HG02970 (cell line): ENCODE data around the gene PTPRM.
"Not testable (repeated sequence)": the region's sequence is repeated elsewhere in the genome, so short reads cannot be mapped to it uniquely, and the experiment has no call there.

Experiments
- ATAC-seq: cut with Tn5 transposase; IDR thresholded peaks from one replicate; pipeline ENCODE4 v1.9.1; 2021; ENCODE audit warnings: mild to moderate bottlenecking, moderate library complexity, moderate number of reproducible peaks; ENCODE audit not compliant: unreplicated experiment, low FRiP score

PTPRM gene

DNA sequence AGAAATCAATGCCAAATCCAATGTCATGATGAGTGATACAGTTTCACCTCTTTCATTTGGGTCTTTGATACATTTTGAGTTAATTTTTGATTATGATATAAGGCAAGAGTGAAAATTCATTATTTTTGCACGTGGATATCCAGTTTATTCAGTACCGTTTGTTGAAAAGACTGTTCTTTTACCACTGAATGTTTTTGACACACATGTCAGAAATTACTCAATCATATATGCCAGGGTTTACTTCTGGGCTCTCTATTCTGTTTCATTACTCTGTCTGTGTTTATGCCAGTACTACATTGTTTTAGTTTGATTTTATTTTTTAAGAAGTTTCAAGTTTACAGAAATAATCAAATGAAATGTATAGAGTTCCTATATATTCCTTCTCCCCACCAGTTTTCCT is 154.4 kb downstream of the PTPRM start:
- ATAC-seq, result no peak

DNA sequence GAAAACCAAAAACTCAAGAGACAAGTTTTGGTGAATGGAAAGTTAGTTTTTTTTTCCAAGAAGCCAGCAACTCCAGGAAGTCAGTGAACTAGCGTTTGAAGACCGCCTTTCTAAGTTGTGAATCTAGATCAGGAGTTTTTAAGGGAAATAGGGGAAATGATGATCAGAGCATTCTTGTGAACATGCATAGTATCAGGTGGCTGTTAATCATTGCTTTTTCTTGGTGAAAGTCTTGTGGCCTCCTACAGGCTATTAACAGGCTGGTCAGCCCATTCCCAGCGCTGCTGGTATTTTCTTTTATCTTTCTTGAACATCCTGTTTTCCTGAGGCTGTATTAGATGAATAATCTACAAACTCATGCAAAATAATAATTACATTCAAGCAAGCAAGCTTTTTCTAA is 155.8 kb downstream of the PTPRM start:
- ATAC-seq, result no peak

DNA sequence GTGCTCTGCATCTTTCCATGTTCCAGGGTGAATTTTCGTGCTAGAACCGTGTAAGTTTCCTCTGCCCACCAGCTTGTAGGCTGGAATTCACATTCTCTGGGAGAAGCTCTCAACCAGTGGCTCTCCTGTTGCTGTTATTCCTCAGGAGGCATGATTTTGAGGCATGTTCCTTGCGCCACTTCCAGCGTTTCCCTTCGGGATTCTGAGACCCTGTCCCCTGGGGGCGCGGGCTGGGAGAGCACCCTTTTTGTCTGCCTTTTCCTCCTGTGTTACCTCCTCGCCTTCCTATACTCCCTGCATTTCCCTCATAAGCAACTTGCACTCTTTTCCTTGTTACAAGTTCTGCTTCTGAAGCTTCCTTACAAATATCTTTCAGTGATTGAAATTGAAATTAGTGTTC is 156.4 kb downstream of the PTPRM start:
- no peak for ATAC-seq

DNA sequence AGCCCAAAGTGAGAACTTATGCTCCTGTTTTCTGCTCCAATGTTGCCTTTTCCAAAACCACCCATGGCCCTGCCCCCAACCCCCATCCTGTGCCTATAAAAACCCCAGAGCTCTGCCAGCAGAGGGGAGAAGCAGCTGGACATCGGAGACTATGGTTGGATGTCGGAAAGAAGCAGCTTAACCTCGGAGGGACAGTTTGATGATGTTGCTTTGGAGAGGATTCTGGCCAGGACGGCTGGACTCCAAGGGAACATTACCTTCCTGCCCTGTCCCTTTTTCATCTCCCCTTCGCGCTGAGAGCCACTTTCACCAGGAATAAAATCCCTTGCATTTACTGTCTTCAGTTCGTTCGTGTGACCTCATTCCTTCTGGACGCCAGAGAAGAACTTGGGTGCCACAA is 158.4 kb downstream of the PTPRM start:
- no peak for ATAC-seq

DNA sequence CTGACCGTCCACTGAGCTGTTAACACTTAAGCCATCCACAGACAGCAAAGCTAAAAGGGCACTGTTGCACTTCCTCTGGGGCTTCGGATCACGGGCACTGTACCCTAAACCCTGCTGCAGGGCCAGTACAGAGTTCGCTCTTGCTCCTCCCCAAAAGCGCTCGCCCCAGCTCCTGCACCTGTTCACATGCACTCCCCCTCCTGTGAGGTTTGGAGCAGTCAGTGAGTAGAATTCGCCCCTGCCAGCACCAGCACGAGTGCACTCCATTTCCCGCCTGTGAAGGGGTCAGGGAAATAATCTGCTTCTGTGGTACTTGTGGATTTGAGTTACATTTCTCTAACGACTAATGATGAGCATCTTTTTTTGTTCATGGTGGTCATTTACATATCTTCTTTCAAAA is 158.8 kb downstream of the PTPRM start:
- no peak for ATAC-seq

DNA sequence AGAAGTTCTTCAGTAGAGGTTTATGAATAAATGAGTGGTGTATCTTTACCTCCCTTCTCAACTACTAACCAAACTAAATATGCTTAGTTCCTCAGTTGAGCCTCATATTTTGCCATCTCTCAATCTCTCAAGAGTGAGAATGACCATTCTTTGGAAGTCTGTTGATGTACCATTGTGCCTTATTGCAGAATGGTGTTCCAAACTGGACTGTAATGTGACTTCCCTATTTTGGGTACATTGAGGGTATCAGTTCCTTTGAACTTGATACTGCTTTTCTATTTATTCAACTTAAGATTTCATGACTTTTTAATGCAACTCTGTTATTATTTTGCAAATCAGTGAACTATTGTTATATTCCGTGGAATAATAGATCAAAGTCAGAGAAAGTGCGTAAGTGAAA is 159.4 kb downstream of the PTPRM start:
- ATAC-seq, result no peak

DNA sequence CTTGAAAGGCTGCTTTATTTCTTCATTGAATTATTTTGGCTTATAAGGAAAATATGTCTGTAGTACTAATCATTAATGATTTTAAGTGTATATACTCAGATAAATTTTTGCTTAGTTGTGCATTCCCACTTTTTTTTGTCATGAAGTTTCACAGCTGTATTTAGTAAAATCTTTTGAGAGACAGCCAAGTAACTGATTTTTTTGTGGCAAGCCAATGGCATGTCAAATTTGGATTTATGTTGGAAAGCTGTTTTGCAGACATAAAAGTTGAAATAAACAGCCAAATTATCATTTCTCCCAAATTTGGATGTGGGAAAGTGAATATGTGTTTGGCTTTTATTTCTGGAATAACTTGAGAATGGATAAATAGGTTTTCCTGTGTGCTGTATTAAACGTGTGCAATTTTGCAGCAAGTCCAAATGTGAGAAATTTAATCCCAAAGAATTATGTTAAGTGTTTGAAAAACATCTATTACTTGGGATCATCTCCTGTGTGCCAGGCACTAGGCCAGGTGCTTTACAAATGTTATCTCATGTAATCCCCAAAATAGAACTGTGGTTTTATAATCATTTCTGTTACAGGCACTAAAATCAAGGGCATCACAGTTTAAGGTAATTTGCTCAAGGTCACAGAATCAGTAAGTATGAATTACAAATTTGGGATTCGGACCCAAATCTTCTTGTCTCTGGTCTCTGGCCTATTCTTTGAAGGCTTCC is 160.4 kb downstream of the PTPRM start:
- no peak for ATAC-seq

DNA sequence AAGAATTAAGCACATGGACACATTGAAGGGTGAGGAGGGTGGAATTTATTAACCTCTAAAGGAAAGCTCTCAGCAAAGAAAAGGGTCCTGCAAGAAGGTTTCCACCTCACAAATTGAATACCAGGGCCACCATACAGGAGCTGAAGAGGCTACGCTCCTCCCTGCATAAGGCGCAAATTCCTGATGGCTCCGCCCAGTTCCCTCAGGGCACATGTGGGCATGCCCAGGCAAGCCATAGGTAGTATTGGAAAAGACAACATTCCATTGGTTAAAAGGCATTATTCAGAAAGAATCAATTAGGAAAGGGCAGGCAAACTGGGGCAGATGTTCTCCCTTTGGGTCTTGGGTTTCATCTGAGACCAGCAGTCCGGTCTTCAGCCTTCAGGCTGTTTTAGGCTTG is 161.2 kb downstream of the PTPRM start:
- no peak for ATAC-seq

DNA sequence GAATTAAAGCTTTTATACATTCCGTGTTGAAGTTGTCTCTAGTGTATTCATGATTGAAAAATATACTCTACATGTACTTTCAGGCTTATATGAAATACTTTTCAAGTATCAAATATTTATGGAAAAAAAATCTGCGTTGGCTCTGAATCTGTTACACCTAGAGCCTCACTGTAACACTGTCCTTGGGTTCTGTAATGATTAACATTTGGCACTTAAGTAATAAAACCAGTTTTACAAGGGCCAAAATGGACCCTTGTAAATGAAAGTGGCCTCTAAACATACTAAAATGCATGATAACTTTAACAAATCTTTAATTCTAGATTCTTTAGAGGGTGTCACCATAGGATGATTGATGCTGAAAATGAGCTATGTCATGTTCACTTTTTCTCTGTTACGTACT is 162.8 kb downstream of the PTPRM start:
- ATAC-seq, result no peak

DNA sequence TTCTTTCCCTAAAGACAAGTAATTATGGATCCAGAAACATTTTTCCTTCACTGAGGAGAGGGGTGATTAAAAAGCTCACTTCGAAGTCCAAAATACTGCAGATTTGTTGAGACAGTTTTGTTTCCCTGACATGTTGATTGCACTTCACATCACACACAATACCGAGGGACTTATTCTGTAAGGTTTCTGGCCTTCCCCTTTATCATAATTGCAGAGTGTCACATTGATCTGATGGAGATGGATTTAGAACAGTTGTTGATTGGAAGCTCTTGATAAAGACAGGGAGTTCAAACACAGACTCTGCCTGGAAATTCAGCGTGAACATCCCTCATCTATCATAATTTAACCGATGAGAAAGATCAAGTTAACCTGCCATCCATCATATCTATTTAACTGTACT is 163.6 kb downstream of the PTPRM start:
- no peak for ATAC-seq

DNA sequence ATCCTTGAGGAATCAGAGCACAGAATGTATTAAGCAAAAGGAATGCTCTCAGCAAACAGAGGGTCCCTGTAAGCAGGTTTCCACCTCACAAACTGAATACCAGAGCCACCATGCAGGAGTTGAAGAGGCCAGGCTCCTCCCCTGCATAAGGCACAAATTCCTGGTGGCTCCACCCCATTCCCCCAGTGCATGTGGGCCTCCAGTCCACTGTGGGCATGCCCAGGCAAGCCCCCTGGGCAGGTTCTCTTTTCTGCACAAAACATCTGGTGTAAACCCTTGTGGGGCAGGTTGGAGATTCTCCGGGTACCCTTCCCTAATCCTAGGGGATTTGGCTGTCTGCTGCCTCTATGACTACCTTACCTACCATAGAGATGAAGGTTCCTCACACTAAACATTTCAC is 166.5 kb downstream of the PTPRM start:
- no peak for ATAC-seq

DNA sequence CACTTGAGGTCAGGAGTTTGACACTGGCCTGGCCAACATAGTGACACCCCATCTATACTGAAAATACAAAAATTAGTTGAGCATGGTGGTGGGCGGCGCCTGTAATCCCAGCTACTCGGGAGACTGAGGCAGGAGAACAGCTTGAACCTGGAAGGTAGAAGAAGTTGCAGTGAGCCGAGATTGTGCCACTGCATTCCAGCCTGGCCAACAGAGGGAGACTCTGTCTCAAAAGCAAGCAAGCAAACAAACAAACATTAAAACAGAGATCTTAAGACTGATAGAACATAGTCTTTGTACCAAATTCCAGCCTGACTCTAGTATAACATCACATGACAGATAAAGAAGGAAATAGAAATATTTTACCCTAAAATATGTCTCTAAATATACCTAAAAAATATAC is 168.1 kb downstream of the PTPRM start:
- ATAC-seq, result no peak

DNA sequence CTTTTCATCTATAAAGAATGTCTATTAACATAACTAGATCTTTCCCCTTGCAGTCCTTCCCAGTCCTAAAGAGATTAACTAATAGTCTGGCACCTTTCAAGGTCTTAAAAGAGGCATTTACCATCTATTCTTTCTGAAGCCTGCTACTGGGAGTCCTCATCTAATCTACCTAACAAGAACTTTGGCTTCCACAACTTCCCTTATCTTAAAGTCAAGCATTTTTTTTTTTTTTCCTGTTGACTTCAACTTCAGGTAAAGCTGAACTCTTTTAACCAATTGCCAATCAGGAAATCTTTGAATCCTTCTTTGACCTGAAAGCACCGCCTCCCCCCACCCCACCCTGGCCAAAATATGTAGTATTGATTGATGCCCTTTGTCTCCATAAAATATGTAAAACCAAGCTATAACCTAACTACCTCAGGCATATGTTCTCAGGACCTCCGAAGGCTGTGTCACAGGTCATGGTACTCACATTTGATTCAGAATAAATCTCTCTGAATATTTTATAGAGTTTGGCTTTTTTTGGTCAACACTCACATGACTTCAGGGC is 168.6 kb downstream of the PTPRM start:
- ATAC-seq, result no peak

DNA sequence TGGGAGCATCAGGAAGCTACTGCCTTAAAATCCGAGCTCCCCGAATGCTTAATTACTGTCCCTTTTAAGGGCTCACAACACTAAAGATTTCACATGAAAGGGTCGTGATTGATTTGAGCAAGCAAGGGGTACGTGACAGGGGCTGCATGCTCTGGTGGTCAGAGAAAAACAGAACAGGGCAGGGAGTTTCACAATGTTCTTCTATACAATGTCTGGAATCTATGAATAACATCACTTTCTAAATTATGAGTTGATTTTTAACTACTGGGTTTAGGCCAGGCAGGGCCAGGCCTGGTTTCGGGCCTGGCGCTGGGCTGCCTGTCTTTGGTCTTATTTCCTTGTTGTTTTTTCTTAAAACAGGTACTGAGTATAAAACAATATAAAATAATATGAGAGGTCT is 169.4 kb downstream of the PTPRM start:
- ATAC-seq, result not testable (repeated sequence)

DNA sequence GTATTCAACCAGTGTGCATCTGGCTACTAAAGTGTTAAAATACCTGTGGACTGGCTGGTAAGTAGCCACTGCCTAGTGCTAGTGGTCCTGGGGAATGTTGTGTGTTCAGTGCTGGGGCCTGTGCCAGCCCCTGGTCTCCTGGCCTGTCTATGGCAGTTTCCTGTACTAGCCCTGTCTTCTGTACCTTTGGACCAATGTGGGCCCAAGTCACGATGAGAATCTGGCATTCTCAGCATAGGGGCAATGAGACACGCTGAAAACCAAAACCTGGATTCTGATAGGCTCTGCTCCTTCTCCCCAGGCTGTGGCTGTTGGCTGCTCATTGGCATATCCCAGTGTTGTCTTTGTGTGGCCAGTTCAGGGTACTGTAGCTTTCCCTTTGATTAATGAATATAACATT is 170.4 kb downstream of the PTPRM start:
- no peak for ATAC-seq

DNA sequence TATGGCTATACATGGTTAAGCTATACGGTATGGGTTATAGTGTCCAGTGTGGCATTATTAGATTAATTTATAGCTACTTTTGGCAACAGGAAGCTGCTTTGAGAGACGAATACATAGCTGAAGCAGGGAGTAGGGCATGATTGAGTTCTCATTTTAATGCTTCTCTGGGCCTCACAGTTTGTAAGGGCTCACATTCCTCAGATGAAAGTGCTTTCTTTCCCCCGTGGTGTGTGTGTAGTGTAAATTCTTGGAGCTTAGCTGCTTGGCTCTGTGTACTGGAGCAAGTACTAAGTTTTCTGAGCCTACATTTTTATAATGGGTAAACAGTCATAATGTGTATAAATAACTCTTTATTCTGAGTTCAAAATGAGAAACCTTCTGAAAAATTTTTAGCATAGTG is 173.7 kb downstream of the PTPRM start:
- no peak for ATAC-seq

DNA sequence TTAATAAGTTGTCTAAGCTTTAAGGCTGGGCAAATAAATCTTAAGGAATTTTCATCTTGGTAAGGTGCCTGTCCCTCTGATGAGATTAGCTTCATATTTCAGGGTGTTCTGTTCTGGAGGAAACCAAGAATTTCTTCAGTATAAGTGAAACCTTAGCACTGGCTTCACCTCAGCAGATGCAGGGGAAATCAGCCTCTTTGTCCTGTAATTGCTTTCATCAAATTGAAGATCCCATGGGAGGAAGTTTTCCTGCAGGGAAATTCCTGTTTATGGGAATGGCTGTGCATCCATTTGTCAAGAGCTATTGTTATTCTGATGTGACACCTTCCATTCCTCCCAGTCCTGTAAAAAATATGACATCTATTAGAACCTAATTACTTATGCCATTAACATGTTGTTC is 174.5 kb downstream of the PTPRM start:
- ATAC-seq, result no peak

DNA sequence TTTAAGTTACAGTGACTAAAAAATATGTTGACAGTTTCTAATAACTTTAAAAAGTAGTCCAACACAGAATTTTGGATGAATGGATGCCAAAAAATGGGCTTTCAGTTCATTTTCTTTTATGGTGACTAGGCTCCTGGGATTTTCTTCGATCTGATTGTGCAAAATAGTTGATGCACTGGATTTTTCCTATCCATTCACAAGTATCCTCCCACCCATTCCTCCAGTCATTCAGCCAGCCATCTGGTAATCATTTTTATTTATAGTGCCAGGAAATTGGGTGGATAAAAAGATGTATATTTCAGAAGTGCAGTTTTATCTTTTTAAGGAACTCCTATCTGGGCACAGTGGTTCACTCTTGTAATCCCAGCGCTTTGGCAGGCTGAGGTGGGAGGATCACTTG is 175.1 kb downstream of the PTPRM start:
- ATAC-seq, result no peak

DNA sequence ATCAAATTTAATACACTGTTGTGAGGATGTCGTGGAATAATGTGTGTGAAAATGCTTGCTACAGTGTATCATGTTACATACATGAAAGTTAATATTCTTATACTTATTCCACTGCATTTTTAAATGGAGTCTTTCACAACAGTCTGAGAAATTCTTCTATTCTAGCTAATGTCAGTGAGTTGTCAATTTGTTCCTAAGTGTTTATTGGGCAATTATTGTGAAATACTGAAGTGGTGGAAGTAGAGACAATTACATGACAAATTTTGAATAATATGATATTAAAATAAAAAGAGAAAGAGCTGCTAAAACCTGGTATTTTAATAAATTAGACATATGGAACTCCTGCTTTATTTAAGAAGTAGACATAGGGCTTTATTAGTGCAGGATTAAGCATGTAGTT is 176.1 kb downstream of the PTPRM start:
- ATAC-seq, result no peak

DNA sequence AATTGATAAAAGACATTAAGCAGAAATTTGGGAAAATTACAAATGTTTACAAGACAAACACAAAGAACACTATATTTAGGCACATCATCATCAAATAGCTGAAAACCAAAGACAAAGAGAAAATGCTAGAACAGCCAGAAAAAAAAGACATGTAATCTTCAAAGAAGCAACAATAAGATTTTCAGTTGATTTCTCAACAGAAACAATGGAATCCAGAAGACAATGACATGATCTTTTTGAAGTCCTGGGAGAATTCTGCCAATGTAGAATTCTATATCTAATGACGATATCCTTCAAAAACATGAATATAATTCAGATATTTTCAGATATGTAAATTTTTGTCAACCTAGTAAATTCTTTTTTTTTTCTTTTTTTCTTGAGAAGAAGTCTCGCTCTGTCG is 179.0 kb downstream of the PTPRM start:
- ATAC-seq, result no peak

DNA sequence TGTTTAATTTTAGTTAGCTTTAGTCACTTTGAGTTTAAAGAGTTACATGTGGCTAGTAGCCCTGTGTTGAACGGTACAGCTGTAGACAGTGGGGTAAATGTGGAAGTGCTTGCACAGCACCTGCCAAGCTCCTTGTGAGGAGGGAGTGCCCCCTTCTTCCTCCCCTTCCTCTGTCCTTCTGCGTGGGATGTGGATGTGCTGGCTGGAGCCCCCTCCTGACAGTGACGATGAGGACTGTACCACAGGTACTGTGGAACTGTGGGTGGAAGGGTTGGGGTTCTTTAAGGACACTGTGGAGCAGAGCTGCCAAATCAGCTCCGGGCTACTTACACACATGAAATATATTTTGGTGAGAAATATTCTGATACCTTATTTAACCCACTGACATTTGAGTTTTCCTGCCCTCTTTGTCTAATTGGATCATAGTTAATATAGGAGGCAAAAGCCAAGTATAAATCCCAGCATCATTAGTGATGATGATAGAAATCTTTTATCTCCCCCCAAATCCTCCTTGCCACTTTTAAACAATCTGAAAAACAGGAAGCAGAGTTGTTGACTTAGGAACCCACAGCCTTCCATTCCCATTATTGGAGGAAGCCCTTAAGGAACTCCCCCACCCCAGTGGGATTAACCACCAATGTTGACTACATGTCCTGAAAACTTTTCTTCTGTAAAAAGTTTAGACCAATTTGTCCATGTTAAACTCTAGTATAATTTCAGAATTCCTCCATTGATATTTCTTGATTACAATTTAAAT is 181.3 kb downstream of the PTPRM start:
- ATAC-seq, result no peak

DNA sequence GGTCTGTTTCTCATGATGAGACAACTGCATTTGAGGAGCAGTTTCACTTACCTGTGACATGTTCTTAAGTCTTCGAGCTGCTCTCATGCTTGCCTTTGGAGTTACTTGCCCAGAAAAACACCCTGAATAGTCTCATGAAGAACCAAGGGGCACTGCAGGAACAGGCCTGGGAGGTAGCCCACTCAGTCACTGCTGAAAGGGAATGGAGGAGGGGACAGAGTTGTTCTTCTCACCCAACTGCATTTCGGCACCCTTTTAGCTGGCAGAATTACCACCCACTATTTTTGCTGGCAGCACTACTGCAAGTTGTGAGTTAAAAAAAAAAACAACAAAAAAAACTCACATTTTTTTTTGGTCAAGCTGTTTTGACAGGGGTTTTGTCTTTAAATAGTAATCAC is 181.9 kb downstream of the PTPRM start:
- ATAC-seq, result no peak
